ENCODE data around the gene TMEM132D. TPM values are rescaled to one million over a fixed set of nuclear protein-coding genes. Genes with fewer than 3 reads are reported as not detected.

TMEM132D gene
- total RNA-seq, 1 experiment from 2014 or later = not detected

DNA sequence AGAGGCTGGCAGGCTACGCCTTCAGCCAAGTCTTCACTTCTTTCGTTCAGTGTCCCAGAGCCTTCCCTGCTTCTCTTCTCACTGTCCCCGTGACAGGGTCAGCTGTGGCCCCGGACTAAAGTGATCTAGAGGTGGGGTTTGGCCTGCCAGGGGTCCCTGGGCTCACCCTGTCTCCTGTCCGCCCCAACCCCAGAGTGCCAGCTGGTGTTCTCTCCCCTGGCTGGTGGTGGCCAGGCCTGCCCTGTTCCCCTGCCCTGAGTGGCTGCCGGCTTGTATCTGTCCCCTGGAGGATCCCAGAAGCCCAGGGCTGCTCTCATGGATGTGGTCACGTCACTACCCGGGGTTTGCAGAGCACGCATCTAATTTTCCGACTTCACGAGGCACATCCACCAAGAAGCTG lies 753.1 kb downstream of the TMEM132D start:
- CTCF ChIA-PET = no interaction called here

DNA sequence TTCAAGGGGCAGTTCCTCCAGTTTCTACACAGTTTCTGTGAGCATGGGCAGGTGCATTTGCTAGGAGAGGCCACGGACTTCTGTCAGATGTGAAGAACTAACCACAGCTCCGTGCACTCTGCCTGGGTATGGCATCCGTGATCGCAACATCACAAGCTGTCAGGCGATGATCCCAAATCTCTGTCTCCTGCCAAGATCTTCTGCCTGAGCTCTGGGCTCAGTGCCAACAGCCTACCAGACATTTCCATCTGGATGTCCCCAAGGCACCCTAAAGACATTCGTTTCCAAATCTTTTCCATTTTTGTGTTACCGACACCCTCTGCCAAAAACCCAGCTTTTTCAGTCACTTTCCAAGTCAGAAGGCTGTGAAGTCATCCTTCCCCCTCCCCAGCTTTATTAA lies 758.4 kb downstream of the TMEM132D start:
- H3K4me3 ChIP-seq (ENCODE audit: low read depth, low read length, poor library complexity, severe bottlenecking) = no peak overlapping the region
- no peaks in the 10 kb centered on the region for H3K36me3 ChIP-seq (ENCODE audit: insufficient read depth, low read length, poor library complexity, severe bottlenecking)
- ChIA-PET POLR2A (ENCODE audit: low non-redundant PET) (no interaction called here), CTCF (no interaction called here)
- intact Hi-C loops (cut with micrococcal nuclease; ENCODE audit: unreplicated experiment) = no loop called here
- peaks cover 12% of the 10 kb centered on the region for H3K9me3 ChIP-seq (ENCODE audit: low read depth, low read length, poor library complexity, severe bottlenecking)
- no peak for TF ChIP-seq EZH2 (IDR thresholded peaks at IDR 0.05; ENCODE audit: borderline replicate concordance, low read depth, low read length, poor library complexity, severe bottlenecking)
- TF ChIP-seq, protein P1, sequence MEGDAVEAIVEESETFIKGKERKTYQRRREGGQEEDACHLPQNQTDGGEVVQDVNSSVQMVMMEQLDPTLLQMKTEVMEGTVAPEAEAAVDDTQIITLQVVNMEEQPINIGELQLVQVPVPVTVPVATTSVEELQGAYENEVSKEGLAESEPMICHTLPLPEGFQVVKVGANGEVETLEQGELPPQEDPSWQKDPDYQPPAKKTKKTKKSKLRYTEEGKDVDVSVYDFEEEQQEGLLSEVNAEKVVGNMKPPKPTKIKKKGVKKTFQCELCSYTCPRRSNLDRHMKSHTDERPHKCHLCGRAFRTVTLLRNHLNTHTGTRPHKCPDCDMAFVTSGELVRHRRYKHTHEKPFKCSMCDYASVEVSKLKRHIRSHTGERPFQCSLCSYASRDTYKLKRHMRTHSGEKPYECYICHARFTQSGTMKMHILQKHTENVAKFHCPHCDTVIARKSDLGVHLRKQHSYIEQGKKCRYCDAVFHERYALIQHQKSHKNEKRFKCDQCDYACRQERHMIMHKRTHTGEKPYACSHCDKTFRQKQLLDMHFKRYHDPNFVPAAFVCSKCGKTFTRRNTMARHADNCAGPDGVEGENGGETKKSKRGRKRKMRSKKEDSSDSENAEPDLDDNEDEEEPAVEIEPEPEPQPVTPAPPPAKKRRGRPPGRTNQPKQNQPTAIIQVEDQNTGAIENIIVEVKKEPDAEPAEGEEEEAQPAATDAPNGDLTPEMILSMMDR (conservative IDR thresholded peaks at IDR 0.05; ENCODE audit: low read depth, low read length) = no peak
- DNase-seq (ENCODE audit: low spot score) = no peak
- no TSS peak for BruUV-seq (replicated peaks)
- H3K4me1 ChIP-seq (ENCODE audit: insufficient read depth, low read length, poor library complexity, severe bottlenecking) = no peaks in the 10 kb centered on the region
- no peaks in the 10 kb centered on the region for H3K27me3 ChIP-seq (replicated peaks; ENCODE audit: insufficient read depth, low read depth, low read length, poor library complexity)
- H3K27ac ChIP-seq (ENCODE audit: low read depth, low read length, poor library complexity, severe bottlenecking) = no peak overlapping the region

More for the DNA sequence above, 753.1 kb downstream of the TMEM132D start:
- no peak overlapping the region for H3K4me3 ChIP-seq (ENCODE audit: low read depth, low read length, poor library complexity, severe bottlenecking)
- H3K36me3 ChIP-seq (ENCODE audit: insufficient read depth, low read length, poor library complexity, severe bottlenecking) = no peaks in the 10 kb centered on the region
- H3K4me1 ChIP-seq (ENCODE audit: insufficient read depth, low read length, poor library complexity, severe bottlenecking) = no peaks in the 10 kb centered on the region
- intact Hi-C loops (cut with micrococcal nuclease; ENCODE audit: unreplicated experiment) = no loop called here
- no peak for TF ChIP-seq EZH2 (IDR thresholded peaks at IDR 0.05; ENCODE audit: borderline replicate concordance, low read depth, low read length, poor library complexity, severe bottlenecking)
- TF ChIP-seq, protein P1 (conservative IDR thresholded peaks at IDR 0.05; ENCODE audit: low read depth, low read length) = no peak
- POLR2A ChIA-PET (ENCODE audit: low non-redundant PET) = no interaction called here
- BruUV-seq (replicated peaks) = no TSS peak
- peaks cover 12% of the 10 kb centered on the region for H3K9me3 ChIP-seq (ENCODE audit: low read depth, low read length, poor library complexity, severe bottlenecking)
- DNase-seq (ENCODE audit: low spot score) = no peak
- no peak overlapping the region for H3K27ac ChIP-seq (ENCODE audit: low read depth, low read length, poor library complexity, severe bottlenecking)
- no peaks in the 10 kb centered on the region for H3K27me3 ChIP-seq (replicated peaks; ENCODE audit: insufficient read depth, low read depth, low read length, poor library complexity)

DNA sequence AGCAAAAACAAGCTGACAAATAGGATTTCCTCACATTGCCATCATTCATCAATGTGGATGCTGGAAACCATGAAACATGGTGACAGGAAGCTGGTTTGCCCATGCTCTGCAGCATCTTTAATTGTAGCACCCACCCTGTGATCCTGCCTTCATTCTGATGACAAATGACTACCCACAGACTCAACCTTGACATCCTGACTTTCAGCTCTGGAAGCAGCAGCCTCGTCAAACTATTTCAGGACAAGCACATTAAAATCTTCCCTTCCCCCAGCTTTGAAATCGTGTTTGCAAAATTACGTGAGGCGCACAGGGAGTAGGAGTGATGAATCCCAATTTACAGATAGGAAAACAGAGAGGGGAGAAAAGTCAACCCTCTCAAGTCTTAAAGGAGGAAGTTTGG lies 765.0 kb downstream of the TMEM132D start:
- DNase-seq (ENCODE audit: low spot score) = no peak
- Histone ChIP-seq H3K9me3 (ENCODE audit: low read depth, low read length, poor library complexity, severe bottlenecking) (peaks cover 6% of the 10 kb centered on the region), H3K27me3 (replicated peaks; ENCODE audit: insufficient read depth, low read depth, low read length, poor library complexity) (no peaks in the 10 kb centered on the region), H3K4me1 (ENCODE audit: insufficient read depth, low read length, poor library complexity, severe bottlenecking) (no peaks in the 10 kb centered on the region), H3K36me3 (ENCODE audit: insufficient read depth, low read length, poor library complexity, severe bottlenecking) (no peaks in the 10 kb centered on the region), H3K27ac (ENCODE audit: low read depth, low read length, poor library complexity, severe bottlenecking) (no peak overlapping the region), H3K4me3 (ENCODE audit: low read depth, low read length, poor library complexity, severe bottlenecking) (no peak overlapping the region)
- BruUV-seq (replicated peaks) = no TSS peak
- ChIA-PET CTCF (no interaction called here), POLR2A (ENCODE audit: low non-redundant PET) (no interaction called here)
- TF ChIP-seq, protein P1 (conservative IDR thresholded peaks at IDR 0.05; ENCODE audit: low read depth, low read length) = no peak
- TF ChIP-seq EZH2 (IDR thresholded peaks at IDR 0.05; ENCODE audit: borderline replicate concordance, low read depth, low read length, poor library complexity, severe bottlenecking) = no peak
- intact Hi-C loops (cut with micrococcal nuclease; ENCODE audit: unreplicated experiment) = no loop called here
